Panc1 (cell line): ENCODE measurements around the gene GNB2. TPM values are rescaled to one million over a fixed set of nuclear protein-coding genes. Genes with fewer than 3 reads are reported as not detected.

Experiments used
- ATAC-seq: fragments of 200-7000 bp; cut with Tn5 transposase; 2 replicates; pipeline ENCODE4 v1.9.1; 2020; ENCODE audit warnings: mild to moderate bottlenecking, moderate library complexity
- BruUV-seq: library from RNA; stranded (reverse); fragments of 400-500 nt; replicated peaks from 2 replicates; lab custom pipeline; 2021; lab: Mats Ljungman, UMichigan
- CTCF ChIA-PET: fragments of 300-600 bp; sonication (Branson Sonifier 250); formaldehyde crosslinking; loops from one replicate; lab custom pipeline; 2022; ENCODE audit warnings: antibody characterized with exemption; lab: Charles Lee
- POLR2A ChIA-PET: fragments of 300-600 bp; sonication (Branson Sonifier 250); formaldehyde crosslinking; loops from one replicate; lab custom pipeline; 2022; ENCODE audit warnings: antibody characterized with exemption; lab: Charles Lee
- DNase-seq: peaks from one replicate; pipeline ENCODE4 v3.0.0-alpha.2; 2010; ENCODE audit warnings: low read depth, low spot score
- H3K27ac ChIP-seq: 2 replicates; pipeline ENCODE4 v1.5.1; 2011; ENCODE audit warnings: mild to moderate bottlenecking, low read length, inconsistent platforms
- H3K27me3 ChIP-seq: fragments of 200-500 bp; sonication (Bioruptor generic); 2 replicates; pipeline ENCODE4 v1.6.0; 2014; ENCODE audit warnings: low read length, inconsistent platforms; ENCODE audit not compliant: control insufficient read depth, insufficient read depth
- H3K36me3 ChIP-seq: fragments of 200-500 bp; sonication (Bioruptor generic); 2 replicates; pipeline ENCODE4 v1.5.1; 2014; ENCODE audit warnings: inconsistent platforms, mild to moderate bottlenecking, low read length, moderate library complexity; ENCODE audit not compliant: control insufficient read depth, insufficient read depth
- H3K4me1 ChIP-seq: 2 replicates; pipeline ENCODE4 v1.5.1; 2011; ENCODE audit warnings: inconsistent platforms, mild to moderate bottlenecking, low read length, moderate library complexity; ENCODE audit not compliant: control insufficient read depth, insufficient read depth
- H3K4me3 ChIP-seq, 2 experiments: 2 replicates each; pipeline ENCODE4 v1.5.1; 2011 to 2012; ENCODE audit warnings: low read depth in 2 of 2, low read length in 2 of 2, mild to moderate bottlenecking in 2 of 2, inconsistent platforms in 1 of 2, moderate library complexity in 1 of 2
- H3K9me3 ChIP-seq: fragments of 200-500 bp; sonication (Bioruptor generic); 2 replicates; pipeline ENCODE4 v1.5.1; 2014; ENCODE audit warnings: low read depth, mild to moderate bottlenecking, inconsistent platforms, low read length, moderate library complexity; ENCODE audit not compliant: control insufficient read depth, insufficient read depth
- CTCF ChIP-seq: fragments of 450-650 bp; IDR thresholded peaks from 2 replicates; pipeline ENCODE4 v1.5.1; 2017; ENCODE audit warnings: mild to moderate bottlenecking
- POLR2AphosphoS5 ChIP-seq: IDR thresholded peaks from 2 replicates; pipeline ENCODE4 v1.6.1; 2012; ENCODE audit warnings: mild to moderate bottlenecking, low read depth, low read length, moderate library complexity
- REST ChIP-seq, 2 experiments: IDR thresholded peaks; 2 replicates each; pipeline ENCODE4 v1.6.1; 2011 to 2012; ENCODE audit warnings: low read depth in 2 of 2, control low read depth in 1 of 2, low read length in 1 of 2, mild to moderate bottlenecking in 1 of 2, moderate library complexity in 1 of 2; ENCODE audit not compliant: insufficient read depth in 1 of 2
- SIN3A ChIP-seq: IDR thresholded peaks from 2 replicates; pipeline ENCODE4 v1.6.1; 2012; ENCODE audit warnings: low read depth, mild to moderate bottlenecking, low read length, moderate library complexity, borderline replicate concordance; ENCODE audit not compliant: insufficient read depth
- TCF7L2 ChIP-seq: IDR thresholded peaks from 2 replicates; pipeline ENCODE4 v1.6.1; 2011; ENCODE audit warnings: mild to moderate bottlenecking, low read depth, low read length, inconsistent platforms
- in situ Hi-C: cut with HindIII; loops from 2 replicates; pipeline ENCODE4 v1.10.0; 2016; ENCODE audit warnings: low sequenced_read_pairs, low pct_unique_long_range_greater_than_20kb
- intact Hi-C: fragments of 100-400 bp; cut with micrococcal nuclease; formaldehyde crosslinking; loops from one replicate; pipeline ENCODE4 v1.10.0; 2022; ENCODE audit not compliant: unreplicated experiment
- total RNA-seq: library from RNA; stranded (reverse); gene quantifications from one replicate; pipeline ENCODE4 v1.2.1, GENCODE V29; 2021; ENCODE audit not compliant: unreplicated experiment

GNB2 gene
- total RNA-seq, 1 experiment from 2014 or later = 289 TPM

GRCh38 chr7:100675105-100675451 is 1.5 kb downstream of the GNB2 start:
- H3K27me3 ChIP-seq = no peaks in the 10 kb centered on the region
- TSS peak; percentile 67 for BruUV-seq
- H3K36me3 ChIP-seq = peaks cover 3% of the 10 kb centered on the region
- TF ChIP-seq REST (IDR thresholded peaks at IDR 0.05; ENCODE audit: insufficient read depth in 1 of 2, low read depth in 2 of 2, low read length in 1 of 2) (no peak), SIN3A (no peak), CTCF (no peak), TCF7L2 (no peak), POLR2AphosphoS5 (no peak)
- ChIA-PET CTCF (interaction anchor here (1.2 kb wide), 1 partner anchor 15 kb away, joined by 3 read pairs; no protein-coding TSS in a partner anchor), POLR2A (interaction anchor here (0.5 kb wide), 1 partner anchor 70 kb away, joined by 3 read pairs; no protein-coding TSS in a partner anchor)
- peak overlapping the region; percentile 85; the same call in 1 of the 2 replicates for H3K27ac ChIP-seq
- ATAC-seq = no peak
- intact Hi-C loops = no loop called here
- no peak for DNase-seq
- in situ Hi-C loops = no loop called here
- no peaks in the 10 kb centered on the region for H3K9me3 ChIP-seq
- peaks cover 33% of the 10 kb centered on the region for H3K4me1 ChIP-seq
- peak overlapping the region; percentile 66 to 93 for H3K4me3 ChIP-seq

- in situ Hi-C loops = no loop called here
- Histone ChIP-seq H3K27me3 (no peaks in the 10 kb centered on the region), H3K27ac (peak overlapping the region; percentile 48; the same call in 1 of the 2 replicates), H3K36me3 (peaks cover 3% of the 10 kb centered on the region), H3K9me3 (no peaks in the 10 kb centered on the region), H3K4me3 (peak overlapping the region; percentile 66 to 93), H3K4me1 (peaks cover 40% of the 10 kb centered on the region)
- no TSS peak for BruUV-seq
- no peak for DNase-seq
- ChIA-PET CTCF (interaction anchor here (0.6 to 1.2 kb wide), 2 partner anchors 14 to 89 kb away, joined by 3 to 8 read pairs; no protein-coding TSS in a partner anchor), POLR2A (interaction anchor here (0.6 to 0.7 kb wide), 2 partner anchors 25 to 30 kb away, joined by 3 to 5 read pairs; no protein-coding TSS in a partner anchor)
- intact Hi-C loops = no loop called here
- TF ChIP-seq REST (IDR thresholded peaks at IDR 0.05; ENCODE audit: insufficient read depth in 1 of 2, low read depth in 2 of 2, low read length in 1 of 2) = no peak
- TF ChIP-seq CTCF = no peak
- TF ChIP-seq TCF7L2 = no peak
- TF ChIP-seq POLR2AphosphoS5 = no peak
- no peak for TF ChIP-seq SIN3A
- peak; percentile 5 for ATAC-seq
These were observed 2.2 kb downstream of the GNB2 start for GRCh38 chr7:100675581-100676350.
